ENCODE data around the gene TMEM41B.
"Not testable (repeated sequence)": the region's sequence is repeated elsewhere in the genome, so short reads cannot be mapped to it uniquely, and the experiment has no call there.

The TMEM41B gene

GRCh38 chr11:9259981-9260837 is 54.2 kb downstream of the TMEM41B start:
- DNase-seq (ENCODE audit: low read depth), result no peak

- DNase-seq (ENCODE audit: low read depth), result not testable (repeated sequence)
These were observed 56.1 kb downstream of the TMEM41B start for GRCh38 chr11:9258279-9258678.

- DNase-seq (ENCODE audit: low read depth), result no peak
These were observed 60.0 kb downstream of the TMEM41B start for GRCh38 chr11:9254416-9254815.

- DNase-seq (ENCODE audit: low read depth), result no peak
These were observed 61.3 kb downstream of the TMEM41B start for GRCh38 chr11:9253086-9253485.

GRCh38 chr11:9251311-9251710 is 63.1 kb downstream of the TMEM41B start:
- no peak for DNase-seq (ENCODE audit: low read depth)

GRCh38 chr11:9250139-9250582 is 64.2 kb downstream of the TMEM41B start:
- DNase-seq (ENCODE audit: low read depth), result no peak

- DNase-seq (ENCODE audit: low read depth), result no peak
These were observed 65.1 kb downstream of the TMEM41B start for GRCh38 chr11:9249252-9249651.

- no peak for DNase-seq (ENCODE audit: low read depth)
These were observed 66.5 kb downstream of the TMEM41B start for GRCh38 chr11:9247863-9248262.

- not testable (repeated sequence) for DNase-seq (ENCODE audit: low read depth)
These were observed 78.2 kb downstream of the TMEM41B start for GRCh38 chr11:9236242-9236641.

- DNase-seq (ENCODE audit: low read depth), result no peak
These were observed 81.9 kb downstream of the TMEM41B start for GRCh38 chr11:9232482-9232881.

- DNase-seq (ENCODE audit: low read depth), result no peak
These were observed 82.6 kb downstream of the TMEM41B start for GRCh38 chr11:9231848-9232177.

All from activated T-cell treated with anti-CD3 and anti-CD28 coated beads for 1 hour (primary cell).